HG03457 (cell line): ENCODE results near the gene PDE9A.

ENCODE experiments used
- ATAC-seq: cut with Tn5 transposase; IDR thresholded peaks from one replicate; pipeline ENCODE4 v1.9.1; 2021; ENCODE audit warnings: moderate number of reproducible peaks; ENCODE audit not compliant: unreplicated experiment

PDE9A gene

DNA sequence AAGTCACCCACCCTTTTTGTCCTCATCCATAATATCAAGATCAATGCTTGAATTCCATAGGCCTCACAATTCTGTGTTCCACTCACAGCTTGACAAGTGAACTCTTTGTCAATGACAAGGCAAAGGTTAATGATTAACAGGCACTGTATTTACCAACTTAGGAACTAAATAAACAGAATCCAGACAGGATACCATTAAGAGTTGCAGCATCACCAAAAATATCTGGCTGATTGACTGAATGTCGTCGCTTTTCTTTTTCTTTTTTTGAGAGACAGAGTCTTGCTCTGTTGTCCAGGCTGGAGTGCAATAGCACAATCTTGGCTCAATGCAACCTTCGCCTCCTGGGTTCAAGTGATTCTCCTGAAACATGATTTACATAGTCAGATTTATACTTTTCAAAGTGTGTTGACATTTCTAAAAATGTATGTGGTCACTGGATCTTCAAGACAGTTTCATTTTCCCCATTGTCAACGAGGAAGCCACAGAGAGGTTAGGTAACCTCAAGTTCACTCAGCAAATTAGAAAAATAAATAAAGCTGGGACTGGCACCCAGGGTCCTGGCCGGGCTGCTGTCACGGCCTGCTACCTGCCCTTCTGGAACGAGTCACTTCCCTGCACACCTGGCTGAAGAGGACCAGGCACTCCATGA is 81.0 kb downstream of the PDE9A start:
- ATAC-seq: no peak

DNA sequence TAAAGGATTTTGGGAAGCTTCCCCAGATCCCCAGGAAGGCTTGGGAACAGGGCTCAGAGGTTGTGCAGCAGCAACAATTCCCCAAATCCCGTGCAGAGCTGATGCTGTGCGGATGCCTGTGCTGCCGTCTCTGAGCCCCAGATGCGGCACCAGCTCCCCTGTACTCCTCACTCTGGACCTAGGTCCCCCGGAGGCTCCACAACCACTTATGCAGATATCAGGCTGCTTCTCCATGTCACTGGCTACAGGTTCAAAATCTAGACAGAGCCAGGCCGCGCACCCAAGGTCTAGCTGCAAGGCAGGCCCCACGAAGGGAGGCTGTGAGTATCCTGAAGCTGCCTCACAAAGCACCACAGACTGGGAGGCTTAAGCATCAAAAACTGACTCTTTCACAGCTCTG is 81.6 kb downstream of the PDE9A start:
- ATAC-seq: no peak

DNA sequence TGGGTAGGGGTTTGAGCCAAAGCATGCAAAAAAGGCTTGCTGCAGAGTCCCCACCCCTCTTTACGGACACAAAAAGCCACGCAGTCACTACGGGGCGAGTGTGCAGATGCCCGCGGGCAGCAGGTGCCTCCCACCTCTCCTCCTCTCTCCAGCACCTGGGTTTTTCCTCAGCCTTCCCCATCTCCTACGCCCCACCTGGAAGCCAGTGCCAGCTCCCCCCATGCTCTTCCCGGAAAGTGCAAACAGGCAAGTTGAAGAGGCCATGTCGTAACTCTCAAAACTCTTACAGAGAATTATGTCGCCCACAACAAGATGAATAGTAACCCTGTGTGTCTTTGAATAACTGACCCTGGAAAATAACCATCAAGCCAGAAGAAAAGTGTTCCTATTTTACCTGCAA is 82.5 kb downstream of the PDE9A start:
- ATAC-seq: no peak

DNA sequence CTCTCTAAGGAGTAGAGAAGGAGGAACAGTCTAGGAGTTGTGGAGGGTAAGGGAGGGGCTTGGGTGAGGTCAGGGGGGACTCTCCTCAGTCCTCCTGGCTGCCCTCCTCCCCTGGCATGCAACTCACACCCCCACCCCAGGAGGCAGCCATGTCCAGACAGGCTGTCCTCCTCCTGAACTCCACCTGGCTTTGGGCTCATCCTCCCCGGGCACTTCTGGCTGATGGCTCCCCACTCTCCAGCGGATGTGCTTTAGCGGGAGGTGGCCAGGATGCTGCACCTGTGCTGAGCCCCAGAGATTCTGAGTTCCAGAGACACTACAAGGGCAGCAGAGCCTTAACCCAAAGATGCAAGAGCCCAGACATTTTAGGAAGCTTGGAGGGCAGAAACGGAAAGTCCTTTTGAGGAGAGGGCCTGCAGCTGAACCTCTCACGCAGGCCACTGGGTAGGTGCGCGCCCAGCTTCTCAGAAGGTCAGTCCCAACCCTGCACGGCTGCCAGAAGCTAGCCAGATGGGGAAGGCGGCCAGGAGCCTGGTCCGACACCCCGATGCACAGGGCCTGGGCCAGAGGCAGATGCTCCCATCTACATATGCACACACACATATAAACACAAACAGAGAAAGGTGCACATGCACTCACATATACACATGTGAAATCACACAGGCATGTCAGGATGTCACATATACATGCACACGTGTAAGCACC is 83.4 kb downstream of the PDE9A start:
- no peak for ATAC-seq

DNA sequence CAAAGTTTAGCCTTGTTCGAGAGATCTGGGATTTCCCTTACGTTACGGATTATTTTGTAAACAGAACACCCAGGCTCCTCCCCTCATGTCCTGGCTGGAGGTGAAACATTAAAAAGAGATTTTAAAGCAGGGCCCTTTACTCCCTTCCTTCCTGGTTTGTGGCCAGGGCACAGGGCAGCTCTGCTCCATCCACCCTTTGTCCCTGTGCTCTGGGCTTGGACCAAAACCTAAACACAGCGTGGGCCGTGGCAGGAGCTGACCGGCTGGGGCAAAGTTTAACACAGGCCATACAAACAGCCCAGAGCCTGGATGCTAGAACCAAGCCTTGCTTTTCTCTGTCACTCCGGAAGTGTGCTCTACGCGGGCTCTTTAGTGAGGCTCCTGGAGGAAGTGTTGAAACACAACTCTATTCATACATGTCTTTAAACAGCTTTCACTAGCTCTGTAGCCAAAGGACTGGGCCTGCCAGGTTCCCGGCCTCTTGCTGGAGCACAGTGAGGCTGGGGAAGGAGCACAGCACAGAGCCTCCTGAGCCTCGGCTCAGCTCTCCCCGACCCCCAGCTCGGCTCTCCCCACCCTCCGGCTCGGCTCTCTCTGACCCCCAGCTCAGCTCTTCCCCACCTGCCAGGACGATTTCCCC is 84.7 kb downstream of the PDE9A start:
- no peak for ATAC-seq

DNA sequence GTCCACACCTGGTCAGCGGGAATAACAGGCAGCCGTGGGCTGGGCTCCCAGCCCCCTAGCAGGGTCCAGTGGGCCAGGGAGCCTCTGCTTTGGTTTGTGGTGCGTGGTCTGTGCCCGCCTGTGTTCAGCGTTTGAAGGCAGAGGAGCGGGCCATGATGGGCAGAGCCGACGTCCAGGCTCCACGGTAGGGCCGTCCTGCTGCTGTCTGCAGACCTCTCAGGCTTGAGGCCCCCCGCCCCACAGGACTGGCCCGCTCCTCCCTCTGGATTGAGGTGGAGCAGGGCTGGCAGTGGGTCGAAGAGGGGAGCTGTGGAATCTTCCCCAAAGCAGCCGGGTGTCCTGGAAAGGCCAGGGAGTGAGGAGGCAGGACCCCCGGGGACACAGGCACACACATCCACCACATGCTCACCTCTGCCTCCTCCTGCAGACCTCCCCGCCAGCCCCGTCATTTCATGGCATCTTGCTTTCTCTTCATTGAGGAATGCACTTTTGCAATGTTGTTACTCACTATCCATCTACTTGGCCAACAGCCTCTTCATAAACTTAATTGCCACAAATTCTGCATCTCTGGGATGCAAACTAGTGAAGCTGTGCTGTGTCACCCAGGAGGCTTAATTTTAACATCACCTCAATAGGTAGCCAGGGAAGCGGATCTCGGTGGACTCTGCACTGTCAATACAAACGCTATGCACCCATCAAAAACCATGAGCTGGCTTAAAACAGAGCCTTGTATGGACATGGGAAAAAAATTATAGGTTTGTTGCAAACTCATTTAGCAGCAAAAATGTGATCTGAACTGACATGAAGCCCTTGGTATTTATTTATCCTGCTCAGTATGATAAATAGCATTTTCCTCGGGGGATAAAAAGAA is 85.9 kb downstream of the PDE9A start:
- ATAC-seq: no peak

DNA sequence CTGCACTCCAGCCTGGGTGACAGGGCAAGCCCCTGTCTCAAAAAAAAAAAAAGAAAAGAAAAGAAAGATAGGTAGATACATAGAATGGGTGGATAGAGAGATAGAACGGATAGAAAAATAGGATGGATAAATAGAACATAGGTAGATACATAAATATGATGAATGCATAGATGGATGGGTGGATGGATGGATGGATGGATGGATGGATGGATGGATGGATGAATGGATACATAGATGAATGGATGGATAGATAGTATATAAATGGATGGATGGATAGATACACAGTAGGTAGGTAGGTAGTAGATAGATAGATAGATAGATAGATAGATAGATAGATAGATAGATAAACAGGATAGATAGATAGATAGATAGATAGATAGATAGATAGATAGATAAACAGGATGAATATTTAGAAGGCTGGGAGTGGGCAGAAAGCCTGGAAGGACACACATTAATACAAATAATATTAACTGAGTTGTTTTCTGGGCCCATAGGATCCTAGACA is 87.0 kb downstream of the PDE9A start:
- no peak for ATAC-seq

DNA sequence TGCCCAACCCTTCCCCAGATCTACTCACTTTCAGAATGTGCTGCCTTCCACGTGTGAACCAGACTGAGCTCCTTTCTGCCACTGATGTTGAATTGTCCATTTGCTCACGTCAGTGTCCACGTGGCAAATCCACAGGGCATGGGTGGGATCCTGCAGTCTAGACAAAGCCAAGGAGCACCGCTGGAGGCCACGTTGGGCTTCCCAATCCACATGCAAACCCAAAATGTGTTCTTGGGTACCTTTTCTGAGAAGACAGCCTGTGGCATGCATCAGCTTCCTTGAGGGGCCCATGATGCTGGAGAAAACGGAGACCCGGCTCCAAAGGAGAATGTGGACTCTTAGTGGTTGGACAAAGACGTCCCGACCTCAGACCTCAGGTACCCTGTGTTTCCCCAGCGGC is 87.6 kb downstream of the PDE9A start:
- no peak for ATAC-seq

DNA sequence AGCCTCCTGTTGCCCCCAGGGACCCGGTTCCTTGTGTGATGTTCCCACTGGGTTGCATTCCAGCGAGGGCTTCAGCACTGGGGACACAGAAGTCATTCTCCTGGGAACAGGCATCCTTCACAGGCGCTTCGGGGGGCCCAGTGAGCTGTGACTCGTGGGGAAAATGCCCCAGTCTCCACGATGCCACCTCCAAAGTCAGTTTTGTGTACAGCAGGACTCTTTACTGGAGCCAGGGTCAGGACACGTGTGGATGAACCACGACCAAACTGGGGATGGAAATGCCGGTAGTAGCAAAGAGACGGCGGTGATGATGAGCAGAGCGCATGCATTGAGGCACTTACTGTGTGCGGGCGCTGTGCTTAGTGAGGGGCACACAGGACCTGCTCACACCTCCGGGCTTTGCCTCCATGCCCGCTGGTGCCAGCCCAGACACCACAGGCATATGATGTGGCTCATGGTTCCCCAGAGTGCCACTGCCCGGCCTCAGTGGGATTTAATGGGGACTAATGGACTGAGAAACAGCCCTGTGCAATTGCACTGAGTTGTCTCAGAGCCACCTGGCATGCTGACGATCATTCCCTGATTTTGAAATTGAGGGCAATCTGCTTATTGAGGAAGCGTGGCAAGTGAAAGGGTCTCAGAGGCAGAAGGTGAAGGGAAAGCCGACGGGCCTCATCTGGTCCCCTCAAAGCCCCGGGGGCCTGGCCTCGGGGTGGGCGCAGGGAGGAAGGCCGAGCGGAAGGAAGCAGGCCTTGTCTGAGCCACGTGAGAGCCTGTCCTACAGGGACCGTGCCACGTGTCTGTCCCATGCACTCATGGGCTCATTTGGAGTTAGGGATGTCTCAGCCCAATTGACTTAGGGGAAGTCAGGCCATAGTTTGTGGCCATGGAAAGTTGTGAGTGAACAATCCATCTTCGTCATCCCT is 91.4 kb downstream of the PDE9A start:
- ATAC-seq: no peak

DNA sequence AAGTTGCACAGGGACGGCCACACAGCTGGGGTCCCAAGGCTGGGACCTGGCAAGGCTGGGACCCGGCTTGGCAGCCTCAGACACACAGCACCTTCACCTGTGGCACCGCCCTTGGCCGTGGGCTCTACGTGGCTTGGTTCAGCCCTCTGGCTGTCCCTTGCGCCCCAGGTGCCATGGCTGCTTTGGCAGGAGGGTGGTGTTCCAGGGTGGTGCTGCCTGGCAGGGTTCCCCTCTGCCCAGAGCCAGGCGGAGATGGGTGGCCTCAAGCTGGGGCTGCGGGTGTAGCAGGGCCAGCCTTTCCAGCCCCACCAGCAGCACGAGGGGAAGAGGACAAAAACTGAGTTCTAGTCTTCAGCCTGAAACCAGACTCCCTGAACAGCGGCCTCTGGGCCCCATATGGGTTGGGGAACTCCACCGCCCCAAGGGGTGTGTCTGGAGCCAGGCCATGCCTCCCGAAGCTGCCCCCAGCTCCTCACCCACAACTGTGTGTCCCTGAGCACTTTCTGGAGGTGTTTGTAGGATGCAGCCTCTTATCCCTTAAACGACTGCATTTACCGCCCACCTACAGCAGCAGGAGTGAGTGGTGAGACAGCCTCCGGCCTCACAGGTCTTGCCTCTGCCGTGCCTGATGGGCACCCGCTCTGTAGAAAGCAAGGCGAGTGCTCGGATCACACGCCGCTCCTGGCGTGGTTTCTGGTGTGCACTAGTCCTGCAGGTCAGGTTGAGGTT is 92.3 kb downstream of the PDE9A start:
- ATAC-seq: no peak

DNA sequence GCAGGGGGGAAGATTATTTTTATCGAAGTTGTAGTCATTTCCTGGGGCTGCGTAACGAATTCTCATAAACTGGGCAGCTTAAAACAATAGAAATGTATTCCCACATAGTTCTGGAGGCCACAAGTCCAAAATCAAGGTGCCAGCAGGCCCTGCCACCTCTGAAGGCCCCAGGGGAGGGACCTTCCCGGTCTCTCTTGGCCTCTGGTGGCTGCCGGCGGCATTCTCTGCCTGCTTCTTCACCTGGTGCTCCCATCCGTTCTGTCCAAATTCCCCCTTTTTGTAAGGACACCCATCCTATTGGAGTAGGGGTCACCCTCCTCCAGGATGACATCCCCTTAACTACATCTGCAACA is 92.8 kb downstream of the PDE9A start:
- no peak for ATAC-seq

DNA sequence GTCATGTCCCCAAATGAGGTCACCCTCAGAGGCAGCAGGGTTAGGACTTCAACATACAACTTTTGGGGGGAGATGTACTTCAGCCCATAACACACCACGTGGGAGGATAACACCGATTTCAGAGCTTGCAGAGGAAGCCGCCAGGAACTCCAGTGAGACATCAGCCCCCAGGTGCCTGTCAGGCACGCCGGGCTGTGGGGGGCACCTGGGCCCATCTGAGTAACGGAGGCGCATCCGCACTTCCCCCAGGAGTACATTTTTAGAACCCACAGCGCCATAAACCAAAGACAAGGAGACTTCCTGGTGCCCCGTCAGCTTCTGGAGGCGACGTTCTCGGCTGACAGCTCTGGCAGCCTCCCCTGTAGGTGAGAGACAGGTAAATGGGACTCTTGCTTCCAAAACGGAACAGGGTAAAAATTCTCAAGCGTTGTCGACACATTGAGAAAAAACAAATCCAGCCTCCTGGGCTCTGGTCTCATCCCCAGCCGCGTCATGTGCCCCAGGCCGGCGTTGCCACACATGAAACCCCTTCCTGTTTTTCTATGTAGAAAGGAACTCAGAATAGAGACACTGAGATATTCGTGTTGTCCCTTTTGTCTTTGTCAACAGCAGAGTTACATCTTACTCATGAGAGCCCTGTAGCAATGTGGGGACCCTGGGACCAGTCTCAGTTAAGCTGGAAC is 93.3 kb downstream of the PDE9A start:
- ATAC-seq: no peak

DNA sequence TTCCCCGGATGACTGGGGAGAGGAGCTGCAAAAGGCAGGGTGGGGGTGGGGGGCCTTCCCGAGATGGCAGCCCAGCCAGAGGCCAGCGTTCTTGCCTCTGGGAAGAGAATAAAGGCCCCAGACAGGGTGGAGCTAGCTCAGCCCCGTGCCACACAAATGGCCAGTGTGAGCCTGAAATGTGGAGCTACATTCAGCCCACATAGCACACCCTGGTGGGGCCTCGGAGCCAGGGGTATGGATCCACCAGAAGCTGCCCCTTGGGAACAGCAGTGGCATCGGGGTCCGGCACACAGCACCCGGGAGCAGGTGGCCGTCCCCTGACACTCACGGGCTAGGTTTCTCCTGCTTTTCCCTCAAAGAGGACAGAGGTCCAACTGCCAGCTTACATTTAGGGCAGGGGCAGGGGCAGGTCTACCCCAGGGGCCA is 93.9 kb downstream of the PDE9A start:
- ATAC-seq: no peak

DNA sequence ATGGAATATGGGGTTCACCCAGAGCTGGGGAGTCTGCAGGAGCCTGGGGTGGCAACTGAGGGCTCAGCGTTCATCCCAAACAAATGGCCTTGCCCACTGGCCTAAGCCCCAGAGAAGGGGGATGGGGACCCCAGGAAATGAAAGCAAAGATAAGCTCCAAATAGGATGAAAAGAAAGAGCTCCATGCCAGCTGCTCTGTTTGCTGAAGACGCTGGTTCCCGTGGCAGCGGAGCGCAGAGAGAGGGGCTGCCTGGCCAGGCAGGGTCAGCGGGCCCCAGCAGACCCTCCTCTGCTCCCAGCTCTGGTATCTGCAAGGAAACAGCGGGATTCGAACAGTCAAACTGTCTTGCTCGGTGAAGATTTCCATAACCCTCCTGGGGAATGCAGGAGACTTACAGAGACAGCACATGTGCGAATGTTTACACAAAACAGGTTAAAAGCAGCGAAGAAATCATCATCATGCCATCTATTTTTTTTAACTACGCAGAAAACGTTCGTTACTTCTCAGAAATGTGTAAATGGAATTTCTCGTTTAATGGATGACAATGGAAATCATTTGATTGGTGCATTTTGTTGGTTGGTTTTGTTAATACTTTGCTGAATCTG is 94.4 kb downstream of the PDE9A start:
- ATAC-seq: no peak

DNA sequence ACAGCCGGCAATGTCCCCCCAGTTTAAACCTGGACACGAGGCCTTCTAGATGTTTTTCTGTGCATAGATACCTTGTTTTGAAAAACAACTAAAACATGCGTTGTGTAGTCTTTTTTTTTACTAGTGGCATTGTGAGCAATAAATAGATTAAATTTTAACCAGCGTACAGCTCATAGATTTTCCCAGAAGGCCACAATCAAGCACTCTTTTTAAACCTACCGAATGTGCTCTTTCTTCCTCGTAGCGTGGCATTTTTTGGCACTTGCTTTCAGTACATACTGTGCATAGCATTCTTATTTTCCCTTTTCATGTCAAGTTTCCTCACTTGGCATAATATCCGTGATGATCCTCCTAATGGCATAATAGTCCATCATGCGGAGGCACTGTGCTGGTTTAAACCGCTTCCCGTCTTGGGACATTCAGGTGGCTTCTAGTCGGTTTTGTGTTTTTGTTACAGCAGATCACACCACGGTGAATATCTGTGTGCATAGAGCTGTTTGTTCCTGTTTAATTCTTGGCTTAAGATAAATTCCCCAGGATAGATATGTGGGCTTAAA is 95.3 kb downstream of the PDE9A start:
- no peak for ATAC-seq

DNA sequence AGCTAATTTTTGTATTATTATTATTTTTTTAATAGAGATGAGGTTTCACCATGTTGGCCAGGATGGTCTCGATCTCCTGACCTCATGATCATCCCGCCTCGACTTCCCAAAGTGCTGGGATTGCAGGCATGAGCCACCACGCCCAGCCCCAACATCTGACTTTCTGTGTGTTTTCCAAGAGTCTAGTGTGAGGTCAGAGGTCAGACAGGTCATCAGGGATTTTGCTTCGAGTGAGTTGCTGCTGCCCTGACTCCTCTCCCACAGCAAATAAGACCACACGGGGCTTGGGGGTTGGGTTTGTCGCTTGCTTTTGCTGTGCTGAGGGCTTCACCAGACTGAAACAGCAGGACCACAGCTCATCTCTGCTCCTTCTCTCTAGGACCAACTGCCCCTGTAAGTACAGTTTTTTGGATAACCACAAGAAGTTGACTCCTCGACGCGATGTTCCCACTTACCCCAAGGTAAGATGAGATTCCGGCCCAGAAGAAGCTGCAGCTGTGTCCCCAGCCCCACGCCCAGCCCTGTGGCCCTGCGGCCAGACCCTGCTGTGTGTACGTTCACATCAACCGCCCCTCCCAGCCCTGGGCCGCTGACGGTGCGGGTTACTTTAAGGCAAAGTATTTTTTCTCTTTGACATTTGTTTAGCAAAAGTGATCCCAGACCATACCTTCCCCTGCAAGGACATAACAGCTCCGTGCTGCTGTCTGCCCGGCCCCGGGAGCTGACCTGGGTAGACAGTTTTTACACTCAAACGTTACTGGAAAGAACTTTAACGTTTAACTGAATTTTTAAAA is 97.5 kb downstream of the PDE9A start:
- no peak for ATAC-seq

DNA sequence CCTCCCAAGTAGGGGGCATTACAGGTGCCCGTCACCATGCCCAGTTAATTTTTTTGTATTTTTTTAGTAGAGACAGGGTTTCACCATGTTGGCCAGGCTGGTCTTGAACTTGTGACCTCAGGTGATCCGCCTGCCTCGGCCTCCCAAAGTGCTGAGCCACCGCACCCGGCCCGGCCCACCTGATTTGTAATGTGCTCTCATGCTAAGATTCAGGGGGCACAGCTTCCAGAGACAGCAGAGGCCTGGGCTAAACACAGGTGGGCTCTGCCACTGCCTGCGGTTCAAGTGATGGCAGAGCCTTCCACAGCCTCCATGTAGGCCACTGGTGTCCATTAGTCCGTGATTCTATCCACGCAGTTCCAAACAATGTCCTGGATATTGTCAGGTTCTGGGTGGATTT is 98.4 kb downstream of the PDE9A start:
- ATAC-seq: no peak
